Activated T-cell treated with anti-CD3 and anti-CD28 coated beads for 1 hour (primary cell): ENCODE measurements around the gene RBM43.
"Not testable (repeated sequence)": the region's sequence is repeated elsewhere in the genome, so short reads cannot be mapped to it uniquely, and the experiment has no call there.

Source experiments
- DNase-seq: peaks from one replicate; pipeline ENCODE4 v3.0.0-alpha.2; 2020; ENCODE audit warnings: low read depth

The RBM43 gene

GRCh38 chr2:151268085-151268484 lies 6.4 kb upstream of the RBM43 start:
- no peak for DNase-seq

- no peak for DNase-seq
These were observed 5.9 kb upstream of the RBM43 start for GRCh38 chr2:151267537-151267936.

- DNase-seq: no peak
These were observed 4.3 kb upstream of the RBM43 start for GRCh38 chr2:151265991-151266390.

GRCh38 chr2:151264157-151264825 lies 2.6 kb upstream of the RBM43 start:
- no peak for DNase-seq

GRCh38 chr2:151262629-151263028 lies 966 bp upstream of the RBM43 start:
- no peak for DNase-seq

GRCh38 chr2:151261977-151262291 lies 271 bp upstream of the RBM43 start:
- DNase-seq: no peak

GRCh38 chr2:151260573-151261230 lies 961 bp downstream of the RBM43 start:
- no peak for DNase-seq

- DNase-seq: no peak
These were observed 3.5 kb downstream of the RBM43 start for GRCh38 chr2:151258121-151258520.

- DNase-seq: no peak
These were observed 9.0 kb downstream of the RBM43 start for GRCh38 chr2:151252646-151253045.

- DNase-seq: no peak
These were observed 10.7 kb downstream of the RBM43 start for GRCh38 chr2:151251012-151251411.

- no peak for DNase-seq
These were observed 14.2 kb downstream of the RBM43 start for GRCh38 chr2:151247432-151247831.

- DNase-seq: no peak
These were observed 15.5 kb downstream of the RBM43 start for GRCh38 chr2:151246152-151246551.

- no peak for DNase-seq
These were observed 18.2 kb downstream of the RBM43 start for GRCh38 chr2:151243468-151243867.

GRCh38 chr2:151241224-151241623 lies 20.4 kb downstream of the RBM43 start:
- DNase-seq: no peak

- DNase-seq: no peak
These were observed 21.2 kb downstream of the RBM43 start for GRCh38 chr2:151240433-151240832.

- no peak for DNase-seq
These were observed 22.0 kb downstream of the RBM43 start for GRCh38 chr2:151239624-151240023.

- no peak for DNase-seq
These were observed 22.9 kb downstream of the RBM43 start for GRCh38 chr2:151238527-151239487.

GRCh38 chr2:151237422-151238025 lies 24.1 kb downstream of the RBM43 start:
- no peak for DNase-seq

- DNase-seq: not testable (repeated sequence)
These were observed 27.9 kb downstream of the RBM43 start for GRCh38 chr2:151233760-151234159.

- not testable (repeated sequence) for DNase-seq
These were observed 28.4 kb downstream of the RBM43 start for GRCh38 chr2:151233288-151233687.

- no peak for DNase-seq
These were observed 31.0 kb downstream of the RBM43 start for GRCh38 chr2:151230627-151231140.

GRCh38 chr2:151228847-151229512 lies 32.7 kb downstream of the RBM43 start:
- no peak for DNase-seq
